CD4-positive, alpha-beta T cell treated with Interleukin-1 beta for 1 hour (primary cell): Measurements from ENCODE around the gene SERHL2.
"Not testable (repeated sequence)": the region's sequence is repeated elsewhere in the genome, so short reads cannot be mapped to it uniquely, and the experiment has no call there.

Experiments
- DNase-seq, 2 donors: peaks; one replicate each; pipeline ENCODE4 v3.0.0-alpha.2; 2020 to 2022

SERHL2 gene

GRCh38 chr22:42608823-42609361, 55.1 kb downstream of the SERHL2 start:
- DNase-seq: no peak

GRCh38 chr22:42610186-42610585, 56.4 kb downstream of the SERHL2 start:
- no peak for DNase-seq

GRCh38 chr22:42611051-42611450, 57.3 kb downstream of the SERHL2 start:
- no peak for DNase-seq

GRCh38 chr22:42612336-42612735, 58.6 kb downstream of the SERHL2 start:
- DNase-seq: no peak

- DNase-seq: no peak
Observed at GRCh38 chr22:42613872-42614301, 60.1 kb downstream of the SERHL2 start.

- DNase-seq: peak; percentile 98
Observed at GRCh38 chr22:42614312-42615091, 60.7 kb downstream of the SERHL2 start, which contains the start of gene POLDIP3. Gene POLDIP3, minus strand, starts transcription at chr22:42614883. Its CDS starts 26 bp downstream, at chr22:42614857.

GRCh38 chr22:42615092-42615859, 61.5 kb downstream of the SERHL2 start:
- peak; percentile 91 to 96 for DNase-seq

GRCh38 chr22:42615860-42616175, 62.1 kb downstream of the SERHL2 start:
- DNase-seq: not testable (repeated sequence)

GRCh38 chr22:42617155-42617983, 63.6 kb downstream of the SERHL2 start:
- DNase-seq: no peak

- no peak for DNase-seq
Observed at GRCh38 chr22:42619261-42620063, 65.7 kb downstream of the SERHL2 start.

GRCh38 chr22:42620084-42620483, 66.3 kb downstream of the SERHL2 start:
- DNase-seq: no peak

GRCh38 chr22:42621505-42622002, 67.8 kb downstream of the SERHL2 start:
- peak; percentile 59 for DNase-seq

- DNase-seq: no peak
Observed at GRCh38 chr22:42622061-42622710, 68.4 kb downstream of the SERHL2 start.

GRCh38 chr22:42623301-42623751, 69.6 kb downstream of the SERHL2 start:
- peak in 1 of 2 donors; percentile 51 for DNase-seq
